Measurements from ENCODE around the gene RIC8B. TPM values are rescaled to one million over a fixed set of nuclear protein-coding genes. Genes with fewer than 3 reads are reported as not detected.

Gene RIC8B
- total RNA-seq, 4 donors from 2014 or later, result 12.5 to 17.8 (median 15.8) TPM

GRCh38 chr12:106934277-106934676, 159.8 kb downstream of the RIC8B start:
- ATAC-seq (ENCODE audit: low FRiP score) (no peak), DNase-seq (ENCODE audit: low spot score) (no peak)
- TF ChIP-seq CTCF (IDR thresholded peaks at IDR 0.05), result no peak

Other genes with a start within 250 kb of the RIC8B start
- not detected for gene RFX4, start 191.7 kb upstream of the RIC8B start, total RNA-seq
- gene TMEM263, start 181.2 kb downstream of the RIC8B start, total RNA-seq, result 10 to 100 TPM; 26.4 to 43.7 (median 35.9) TPM
- 10 to 100 TPM in 2 of 4 donors, 1 to 10 TPM in 2; 9.7 to 17.5 (median 11.9) TPM for gene MTERF2, start 212.5 kb downstream of the RIC8B start, total RNA-seq